ENCODE results near the gene COL9A2.

The COL9A2 gene

GRCh38 chr1:40301066-40301465 is 16.0 kb downstream of the COL9A2 start:
- no peak for ATAC-seq
- TF ChIP-seq OSR1 (CRISPR knock-in tag; IDR thresholded peaks at IDR 0.05): no peak
- TF ChIP-seq BACH2 (CRISPR knock-in tag; IDR thresholded peaks at IDR 0.05; ENCODE audit: borderline replicate concordance): no peak
- TF ChIP-seq GLIS3 (CRISPR knock-in tag; IDR thresholded peaks at IDR 0.05): no peak
- TF ChIP-seq RARB (CRISPR knock-in tag; IDR thresholded peaks at IDR 0.05): no peak
- TF ChIP-seq CSDC2 (CRISPR knock-in tag; IDR thresholded peaks at IDR 0.05): no peak
- TF ChIP-seq ARNTL (CRISPR knock-in tag; IDR thresholded peaks at IDR 0.05; ENCODE audit: borderline replicate concordance, low read depth): no peak
- no peak for TF ChIP-seq TOX (CRISPR knock-in tag; IDR thresholded peaks at IDR 0.05; ENCODE audit: borderline replicate concordance)
- TF ChIP-seq, protein P1, sequence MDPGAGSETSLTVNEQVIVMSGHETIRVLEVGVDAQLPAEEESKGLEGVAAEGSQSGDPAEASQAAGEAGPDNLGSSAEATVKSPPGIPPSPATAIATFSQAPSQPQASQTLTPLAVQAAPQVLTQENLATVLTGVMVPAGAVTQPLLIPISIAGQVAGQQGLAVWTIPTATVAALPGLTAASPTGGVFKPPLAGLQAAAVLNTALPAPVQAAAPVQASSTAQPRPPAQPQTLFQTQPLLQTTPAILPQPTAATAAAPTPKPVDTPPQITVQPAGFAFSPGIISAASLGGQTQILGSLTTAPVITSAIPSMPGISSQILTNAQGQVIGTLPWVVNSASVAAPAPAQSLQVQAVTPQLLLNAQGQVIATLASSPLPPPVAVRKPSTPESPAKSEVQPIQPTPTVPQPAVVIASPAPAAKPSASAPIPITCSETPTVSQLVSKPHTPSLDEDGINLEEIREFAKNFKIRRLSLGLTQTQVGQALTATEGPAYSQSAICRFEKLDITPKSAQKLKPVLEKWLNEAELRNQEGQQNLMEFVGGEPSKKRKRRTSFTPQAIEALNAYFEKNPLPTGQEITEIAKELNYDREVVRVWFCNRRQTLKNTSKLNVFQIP (CRISPR knock-in tag; IDR thresholded peaks at IDR 0.05; ENCODE audit: borderline replicate concordance, low read depth): no peak
- no peak for TF ChIP-seq CREB5 (CRISPR knock-in tag; IDR thresholded peaks at IDR 0.05; ENCODE audit: low read depth)
- no peak for TF ChIP-seq ESRRG (CRISPR knock-in tag; IDR thresholded peaks at IDR 0.05)
- TF ChIP-seq SNAI2 (CRISPR knock-in tag; IDR thresholded peaks at IDR 0.05): no peak
- TF ChIP-seq ISL1 (CRISPR knock-in tag; IDR thresholded peaks at IDR 0.05): no peak
- TF ChIP-seq ZNF8 (CRISPR knock-in tag; IDR thresholded peaks at IDR 0.05): no peak

DNA sequence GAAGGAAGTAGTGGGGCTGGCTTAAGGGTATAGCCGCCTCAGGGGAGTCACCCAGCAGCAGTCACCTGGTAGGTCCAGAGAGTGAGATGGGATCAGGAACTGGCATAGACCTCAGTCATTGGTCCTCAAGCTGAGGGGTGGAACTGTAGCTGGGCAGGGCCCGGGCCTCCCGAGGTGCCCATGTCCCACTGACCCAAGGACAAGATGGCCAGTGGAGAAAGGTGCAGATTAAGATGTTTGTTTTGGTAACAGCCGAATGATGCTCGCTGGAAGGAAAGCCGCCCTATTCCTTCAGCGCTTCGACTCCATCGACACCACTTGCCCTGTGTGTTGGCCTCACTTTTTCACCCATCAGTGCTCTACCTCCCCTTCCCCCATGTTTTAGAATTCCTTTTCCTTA is 16.4 kb downstream of the COL9A2 start:
- no peak for ATAC-seq
- TF ChIP-seq ZFP3 (CRISPR knock-in tag; IDR thresholded peaks at IDR 0.05) (no peak), ESRRG (CRISPR knock-in tag; IDR thresholded peaks at IDR 0.05) (no peak), OSR1 (CRISPR knock-in tag; IDR thresholded peaks at IDR 0.05) (no peak)

- TF ChIP-seq CREB5 (CRISPR knock-in tag; IDR thresholded peaks at IDR 0.05; ENCODE audit: low read depth): no peak
- TF ChIP-seq TOX (CRISPR knock-in tag; IDR thresholded peaks at IDR 0.05; ENCODE audit: borderline replicate concordance): no peak
- TF ChIP-seq ZNF8 (CRISPR knock-in tag; IDR thresholded peaks at IDR 0.05): no peak
- no peak for TF ChIP-seq CSRNP3 (CRISPR knock-in tag; IDR thresholded peaks at IDR 0.05)
- no peak for TF ChIP-seq RARB (CRISPR knock-in tag; IDR thresholded peaks at IDR 0.05)
- TF ChIP-seq, protein P2, sequence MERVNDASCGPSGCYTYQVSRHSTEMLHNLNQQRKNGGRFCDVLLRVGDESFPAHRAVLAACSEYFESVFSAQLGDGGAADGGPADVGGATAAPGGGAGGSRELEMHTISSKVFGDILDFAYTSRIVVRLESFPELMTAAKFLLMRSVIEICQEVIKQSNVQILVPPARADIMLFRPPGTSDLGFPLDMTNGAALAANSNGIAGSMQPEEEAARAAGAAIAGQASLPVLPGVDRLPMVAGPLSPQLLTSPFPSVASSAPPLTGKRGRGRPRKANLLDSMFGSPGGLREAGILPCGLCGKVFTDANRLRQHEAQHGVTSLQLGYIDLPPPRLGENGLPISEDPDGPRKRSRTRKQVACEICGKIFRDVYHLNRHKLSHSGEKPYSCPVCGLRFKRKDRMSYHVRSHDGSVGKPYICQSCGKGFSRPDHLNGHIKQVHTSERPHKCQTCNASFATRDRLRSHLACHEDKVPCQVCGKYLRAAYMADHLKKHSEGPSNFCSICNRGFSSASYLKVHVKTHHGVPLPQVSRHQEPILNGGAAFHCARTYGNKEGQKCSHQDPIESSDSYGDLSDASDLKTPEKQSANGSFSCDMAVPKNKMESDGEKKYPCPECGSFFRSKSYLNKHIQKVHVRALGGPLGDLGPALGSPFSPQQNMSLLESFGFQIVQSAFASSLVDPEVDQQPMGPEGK (CRISPR knock-in tag; IDR thresholded peaks at IDR 0.05; ENCODE audit: borderline replicate concordance): no peak
- TF ChIP-seq SNAI2 (CRISPR knock-in tag; IDR thresholded peaks at IDR 0.05): no peak
- no peak for TF ChIP-seq ARNTL (CRISPR knock-in tag; IDR thresholded peaks at IDR 0.05; ENCODE audit: borderline replicate concordance, low read depth)
- TF ChIP-seq ZNF565 (CRISPR knock-in tag; conservative IDR thresholded peaks at IDR 0.05; ENCODE audit: low read depth): no peak
- TF ChIP-seq, protein P1 (CRISPR knock-in tag; IDR thresholded peaks at IDR 0.05; ENCODE audit: borderline replicate concordance, low read depth): no peak
- no peak for TF ChIP-seq ISL1 (CRISPR knock-in tag; IDR thresholded peaks at IDR 0.05)
- TF ChIP-seq ZC3H10 (CRISPR knock-in tag; IDR thresholded peaks at IDR 0.05): no peak
- no peak for TF ChIP-seq OSR1 (CRISPR knock-in tag; IDR thresholded peaks at IDR 0.05)
- TF ChIP-seq ZNF70 (CRISPR knock-in tag; IDR thresholded peaks at IDR 0.05): no peak
- no peak for TF ChIP-seq ZFP3 (CRISPR knock-in tag; IDR thresholded peaks at IDR 0.05)
- TF ChIP-seq BACH2 (CRISPR knock-in tag; IDR thresholded peaks at IDR 0.05; ENCODE audit: borderline replicate concordance): no peak
- no peak for TF ChIP-seq GLIS3 (CRISPR knock-in tag; IDR thresholded peaks at IDR 0.05)
- TF ChIP-seq, protein P3, sequence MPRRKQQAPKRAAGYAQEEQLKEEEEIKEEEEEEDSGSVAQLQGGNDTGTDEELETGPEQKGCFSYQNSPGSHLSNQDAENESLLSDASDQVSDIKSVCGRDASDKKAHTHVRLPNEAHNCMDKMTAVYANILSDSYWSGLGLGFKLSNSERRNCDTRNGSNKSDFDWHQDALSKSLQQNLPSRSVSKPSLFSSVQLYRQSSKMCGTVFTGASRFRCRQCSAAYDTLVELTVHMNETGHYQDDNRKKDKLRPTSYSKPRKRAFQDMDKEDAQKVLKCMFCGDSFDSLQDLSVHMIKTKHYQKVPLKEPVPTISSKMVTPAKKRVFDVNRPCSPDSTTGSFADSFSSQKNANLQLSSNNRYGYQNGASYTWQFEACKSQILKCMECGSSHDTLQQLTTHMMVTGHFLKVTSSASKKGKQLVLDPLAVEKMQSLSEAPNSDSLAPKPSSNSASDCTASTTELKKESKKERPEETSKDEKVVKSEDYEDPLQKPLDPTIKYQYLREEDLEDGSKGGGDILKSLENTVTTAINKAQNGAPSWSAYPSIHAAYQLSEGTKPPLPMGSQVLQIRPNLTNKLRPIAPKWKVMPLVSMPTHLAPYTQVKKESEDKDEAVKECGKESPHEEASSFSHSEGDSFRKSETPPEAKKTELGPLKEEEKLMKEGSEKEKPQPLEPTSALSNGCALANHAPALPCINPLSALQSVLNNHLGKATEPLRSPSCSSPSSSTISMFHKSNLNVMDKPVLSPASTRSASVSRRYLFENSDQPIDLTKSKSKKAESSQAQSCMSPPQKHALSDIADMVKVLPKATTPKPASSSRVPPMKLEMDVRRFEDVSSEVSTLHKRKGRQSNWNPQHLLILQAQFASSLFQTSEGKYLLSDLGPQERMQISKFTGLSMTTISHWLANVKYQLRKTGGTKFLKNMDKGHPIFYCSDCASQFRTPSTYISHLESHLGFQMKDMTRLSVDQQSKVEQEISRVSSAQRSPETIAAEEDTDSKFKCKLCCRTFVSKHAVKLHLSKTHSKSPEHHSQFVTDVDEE (CRISPR knock-in tag; IDR thresholded peaks at IDR 0.05): no peak
- ATAC-seq: no peak
Observed at GRCh38 chr1:40300249-40300567, 16.9 kb downstream of the COL9A2 start.

All from SK-N-SH treated with all-trans-retinoic acid at 6 μM for 48 hours (cell line).